LNCaP clone FGC (cell line): ENCODE data around the gene ZNF219.

Experiments used
- DNase-seq: peaks from one replicate; pipeline ENCODE4 v3.0.0-alpha.2; 2011; ENCODE audit warnings: low read depth
- H3K4me3 ChIP-seq: 2 replicates; pipeline ENCODE4 v1.5.1; 2011; ENCODE audit warnings: mild to moderate bottlenecking, low read depth, low read length, control low read depth
- TF ChIP-seq, protein P1 (sequence below): IDR thresholded peaks from 2 replicates; pipeline ENCODE4 v1.5.1; 2012; ENCODE audit warnings: mild to moderate bottlenecking; ENCODE audit not compliant: control insufficient read depth, insufficient read depth; ENCODE audit errors: extremely low read depth

Gene ZNF219

DNA sequence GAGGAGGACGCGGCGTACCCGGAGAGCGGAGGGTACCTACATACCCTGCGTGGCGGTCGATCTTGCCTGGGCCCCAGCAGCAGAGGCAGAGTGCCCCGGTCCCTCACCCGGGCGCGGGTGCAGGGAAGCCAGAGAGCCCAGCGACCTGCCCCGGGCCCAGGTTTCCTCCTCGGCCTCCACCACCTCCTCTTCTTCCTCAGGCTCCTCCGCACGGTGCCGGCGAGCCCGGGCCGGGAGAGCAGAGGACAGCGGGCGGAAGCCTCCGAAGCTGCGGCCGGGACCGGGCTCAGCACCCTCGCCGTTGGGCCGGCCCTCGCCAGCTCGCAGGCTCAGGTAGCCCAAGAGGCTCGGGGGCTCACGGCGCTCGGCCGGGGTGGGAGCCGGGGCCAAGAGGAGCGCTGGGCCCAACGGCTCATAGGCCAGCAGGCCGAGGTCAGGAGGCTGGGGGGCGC lies 6.6 kb downstream of the ZNF219 start:
- TF ChIP-seq, protein P1, sequence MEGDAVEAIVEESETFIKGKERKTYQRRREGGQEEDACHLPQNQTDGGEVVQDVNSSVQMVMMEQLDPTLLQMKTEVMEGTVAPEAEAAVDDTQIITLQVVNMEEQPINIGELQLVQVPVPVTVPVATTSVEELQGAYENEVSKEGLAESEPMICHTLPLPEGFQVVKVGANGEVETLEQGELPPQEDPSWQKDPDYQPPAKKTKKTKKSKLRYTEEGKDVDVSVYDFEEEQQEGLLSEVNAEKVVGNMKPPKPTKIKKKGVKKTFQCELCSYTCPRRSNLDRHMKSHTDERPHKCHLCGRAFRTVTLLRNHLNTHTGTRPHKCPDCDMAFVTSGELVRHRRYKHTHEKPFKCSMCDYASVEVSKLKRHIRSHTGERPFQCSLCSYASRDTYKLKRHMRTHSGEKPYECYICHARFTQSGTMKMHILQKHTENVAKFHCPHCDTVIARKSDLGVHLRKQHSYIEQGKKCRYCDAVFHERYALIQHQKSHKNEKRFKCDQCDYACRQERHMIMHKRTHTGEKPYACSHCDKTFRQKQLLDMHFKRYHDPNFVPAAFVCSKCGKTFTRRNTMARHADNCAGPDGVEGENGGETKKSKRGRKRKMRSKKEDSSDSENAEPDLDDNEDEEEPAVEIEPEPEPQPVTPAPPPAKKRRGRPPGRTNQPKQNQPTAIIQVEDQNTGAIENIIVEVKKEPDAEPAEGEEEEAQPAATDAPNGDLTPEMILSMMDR = no peak
- no peak for DNase-seq
- H3K4me3 ChIP-seq = no peak overlapping the region

DNA sequence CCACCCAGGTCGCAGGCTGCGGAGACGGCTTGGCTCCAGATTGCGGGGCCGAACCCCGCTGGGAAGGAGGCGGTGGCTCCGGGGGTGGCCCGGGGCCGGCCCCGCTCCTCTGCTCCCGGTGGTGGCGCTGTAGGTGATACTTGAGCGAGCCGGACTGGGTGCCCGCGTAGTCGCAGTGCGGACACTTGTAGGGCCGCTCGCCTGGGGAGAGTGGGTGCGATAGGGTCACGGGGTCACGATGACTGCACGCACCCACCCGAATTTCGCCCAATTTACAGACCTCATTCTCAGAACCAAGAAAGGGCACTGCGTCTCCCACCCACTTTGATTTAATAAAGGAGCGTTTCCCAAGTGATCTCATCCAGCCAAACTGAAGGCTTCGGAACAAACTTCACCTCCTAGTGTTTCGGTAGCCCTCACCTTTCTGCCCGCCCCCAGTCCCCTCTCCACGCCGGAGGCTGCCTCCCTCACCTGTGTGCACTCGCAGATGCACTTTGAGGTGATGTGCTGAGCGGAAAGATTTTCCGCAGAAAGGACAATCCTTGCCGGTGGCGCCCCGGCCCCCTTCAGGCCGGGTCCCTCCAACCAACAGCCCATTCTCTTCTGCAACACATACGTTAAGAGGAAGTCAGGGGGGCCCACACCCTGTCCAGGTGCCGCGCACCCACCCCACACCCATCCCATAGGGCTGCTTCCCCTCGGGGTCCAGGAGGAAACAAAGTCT lies 7.4 kb downstream of the ZNF219 start:
- no peak for DNase-seq
- no peak overlapping the region for H3K4me3 ChIP-seq
- TF ChIP-seq, protein P1 = no peak

DNA sequence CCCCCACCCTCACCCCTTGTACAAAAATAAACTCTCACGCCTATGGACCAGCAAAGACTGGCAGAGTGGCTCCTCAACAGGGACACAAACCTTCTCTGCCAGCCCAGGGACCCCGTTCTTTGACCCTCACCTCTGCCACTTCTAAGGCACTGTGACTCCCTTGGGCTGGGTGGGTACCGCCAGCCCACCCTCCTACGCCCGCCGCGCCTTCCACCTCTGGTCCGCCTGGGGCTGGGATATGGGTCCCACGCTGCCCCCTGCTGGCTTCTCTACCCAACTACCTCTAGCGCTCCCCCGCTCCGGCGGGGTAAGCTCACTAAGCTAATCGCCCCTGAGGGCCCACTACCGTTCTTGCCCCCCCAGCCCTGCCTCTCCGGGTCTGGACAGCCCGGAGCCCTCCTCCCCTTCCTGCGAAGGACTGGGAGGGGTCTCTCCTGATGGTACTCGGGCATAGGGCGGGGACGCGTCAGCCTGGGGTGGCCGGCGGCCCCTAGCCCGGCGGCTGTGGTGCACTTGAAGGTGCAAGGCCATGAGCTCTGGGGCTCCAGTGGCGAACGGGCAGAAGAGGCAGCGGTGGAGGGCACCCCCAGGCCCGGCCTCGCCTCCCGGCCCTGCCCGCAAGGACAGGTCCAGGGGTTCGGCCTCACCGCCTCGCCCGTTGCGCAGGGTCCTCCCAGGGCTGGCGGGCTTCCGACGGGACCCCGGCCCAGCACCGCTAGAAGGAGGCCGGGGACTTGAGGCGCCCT lies 8.1 kb downstream of the ZNF219 start:
- no peak overlapping the region for H3K4me3 ChIP-seq
- DNase-seq = no peak
- TF ChIP-seq, protein P1 = peak; percentile 38

DNA sequence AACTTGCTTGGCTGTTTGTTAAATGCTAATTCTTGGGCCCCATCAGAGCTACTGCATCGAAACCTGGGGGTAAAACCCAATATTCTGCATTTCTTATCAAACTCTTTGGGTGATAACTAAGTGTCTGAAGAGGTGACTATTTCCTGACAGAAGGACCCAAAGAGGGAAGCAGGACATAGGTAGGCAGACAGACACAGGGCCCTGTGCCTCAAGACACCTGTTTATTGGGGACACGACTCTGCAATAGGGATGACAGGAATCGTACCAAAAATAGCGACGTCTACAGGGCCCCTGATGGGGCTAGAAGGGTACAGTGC lies 8.6 kb downstream of the ZNF219 start:
- no peak for DNase-seq
- H3K4me3 ChIP-seq = no peak overlapping the region
- TF ChIP-seq, protein P1 = no peak

DNA sequence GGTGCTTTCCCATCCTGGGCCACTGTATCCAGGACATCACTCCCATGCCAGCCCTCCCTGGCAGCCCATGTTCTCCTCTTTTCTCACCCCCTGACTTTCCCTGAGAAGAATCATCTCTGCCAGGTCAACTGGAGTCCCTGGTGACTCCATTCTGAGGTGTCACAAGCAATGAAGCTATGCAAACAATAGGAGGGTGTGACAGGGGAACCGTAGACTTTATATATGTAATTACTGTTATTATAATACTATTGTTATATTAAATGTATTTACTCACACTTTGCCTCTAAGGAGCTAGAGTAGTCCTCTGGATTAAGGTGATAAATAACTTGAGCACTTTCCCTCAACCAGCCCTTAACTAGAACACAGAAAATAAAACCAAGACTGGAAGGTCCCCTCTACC lies 9.2 kb downstream of the ZNF219 start:
- DNase-seq = no peak
- H3K4me3 ChIP-seq = no peak overlapping the region
- TF ChIP-seq, protein P1 = no peak

DNA sequence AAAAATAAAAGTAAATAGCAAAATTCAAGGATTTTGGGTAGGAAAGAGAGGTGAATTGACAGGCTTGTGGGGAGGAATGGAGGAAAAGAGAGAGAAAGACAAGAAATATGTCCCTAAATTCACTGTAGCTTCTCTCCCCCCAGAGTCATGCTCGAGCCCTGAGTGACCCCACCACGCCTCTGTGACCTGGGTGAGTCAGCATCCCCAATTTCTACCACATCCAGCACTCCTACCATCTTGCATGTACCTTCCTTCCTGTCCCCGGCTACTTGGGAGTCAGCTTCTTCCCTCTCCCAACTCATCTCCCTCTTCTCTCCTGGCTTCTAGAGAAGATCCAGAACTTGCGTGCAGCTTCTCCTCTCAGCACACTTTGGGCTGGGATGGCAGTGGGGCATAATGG lies 9.8 kb downstream of the ZNF219 start:
- TF ChIP-seq, protein P1 = no peak
- H3K4me3 ChIP-seq = no peak overlapping the region
- no peak for DNase-seq
